Nephron (organoid): ENCODE measurements around the gene ETV4.
A peak's percentile ranks its signal among the peaks of the same experiment; 100 is the strongest.

Experiments
- H3K27ac Mint-ChIP-seq, 3 experiments: 2 replicates each; pipeline ENCODE4 v1.8.0; 2020; ENCODE audit warnings: mixed read lengths in 3 of 3, mild to moderate bottlenecking in 2 of 3, moderate library complexity in 1 of 3
- H3K27me3 Mint-ChIP-seq: 2 replicates; pipeline ENCODE4 v1.8.0; 2021; ENCODE audit warnings: low read depth, mild to moderate bottlenecking, moderate library complexity, mixed read lengths
- H3K36me3 Mint-ChIP-seq: 2 replicates; pipeline ENCODE4 v1.8.0; 2020; ENCODE audit warnings: low read depth, mixed read lengths
- H3K4me1 Mint-ChIP-seq: 2 replicates; pipeline ENCODE4 v1.8.0; 2020; ENCODE audit warnings: mixed read lengths
- H3K4me3 Mint-ChIP-seq, 3 experiments: 2 replicates each; pipeline ENCODE4 v1.8.0; 2020; ENCODE audit warnings: mild to moderate bottlenecking in 3 of 3, mixed read lengths in 3 of 3, moderate library complexity in 2 of 3
- H3K9me3 Mint-ChIP-seq: 2 replicates; pipeline ENCODE4 v1.8.0; 2020; ENCODE audit warnings: mixed read lengths
- CTCF ChIP-seq, 3 experiments: fragments of 200-600 bp; sonication (generic); IDR thresholded peaks; one replicate each; pipeline ENCODE4 v1.5.0; 2021; ENCODE audit warnings: antibody characterized with exemption in 3 of 3; ENCODE audit not compliant: unreplicated experiment in 3 of 3

The ETV4 gene

DNA sequence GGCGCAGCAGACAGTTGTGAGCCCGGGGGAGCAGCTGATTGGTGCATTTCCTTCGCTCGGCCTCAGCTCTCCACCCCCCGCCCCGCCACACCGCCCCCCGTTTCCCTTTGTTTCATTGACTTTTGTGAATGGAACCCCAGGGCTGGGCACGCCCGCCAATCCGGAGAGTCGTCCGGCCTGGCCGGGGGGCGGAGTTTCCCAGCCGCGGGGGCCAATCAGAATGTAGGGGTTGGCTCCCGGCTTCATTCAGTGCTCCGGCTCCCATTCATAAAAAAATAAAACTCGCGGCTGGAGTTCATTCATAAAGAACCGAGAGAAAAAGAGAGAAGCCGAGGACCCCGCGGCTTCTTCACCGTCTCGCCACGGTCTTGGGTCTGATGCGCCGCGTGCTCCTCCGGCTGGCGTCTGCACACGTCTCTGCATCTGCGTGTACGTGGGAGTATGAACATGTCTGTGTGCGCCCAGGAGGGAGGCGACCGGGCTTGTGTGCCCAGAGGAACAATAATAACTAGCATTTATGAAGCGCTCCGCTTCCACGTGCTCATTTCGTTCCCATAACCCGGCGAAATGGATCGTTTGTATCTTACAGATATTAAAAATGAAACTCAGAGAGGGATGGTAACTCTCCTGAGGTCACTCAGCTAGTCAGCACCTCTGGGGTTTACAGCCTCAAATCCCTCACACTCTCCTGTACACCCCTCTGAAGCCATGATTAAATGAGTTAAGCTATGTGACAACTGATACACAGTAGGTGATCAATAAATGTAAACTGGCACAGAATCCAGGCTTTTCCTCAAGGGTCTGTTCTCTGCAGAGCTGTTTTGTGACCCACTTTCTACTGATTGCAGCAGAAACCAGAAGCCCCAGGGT lies at the start of gene ETV4:
ETV4 (minus strand) TSS at position 22 of the 870 bp plus-strand sequence. CDS start 723 bp downstream, outside the sequence.
- peak within 1 kb of the TSS in 1 of 3 experiments; percentile 14 for H3K27ac Mint-ChIP-seq
- no peak for TF ChIP-seq CTCF (IDR thresholded peaks at IDR 0.05; ENCODE audit: unreplicated experiment in 3 of 3)
- peaks cover 35% of the 10 kb centered on the region for H3K4me1 Mint-ChIP-seq
- H3K36me3 Mint-ChIP-seq, result no peaks in the 10 kb centered on the region
- peak within 1 kb of the TSS; percentile 79 to 81 (median 80) for H3K4me3 Mint-ChIP-seq
- no peaks in the 10 kb centered on the region for H3K9me3 Mint-ChIP-seq
- peaks cover 96% of the 10 kb centered on the region for H3K27me3 Mint-ChIP-seq

DNA sequence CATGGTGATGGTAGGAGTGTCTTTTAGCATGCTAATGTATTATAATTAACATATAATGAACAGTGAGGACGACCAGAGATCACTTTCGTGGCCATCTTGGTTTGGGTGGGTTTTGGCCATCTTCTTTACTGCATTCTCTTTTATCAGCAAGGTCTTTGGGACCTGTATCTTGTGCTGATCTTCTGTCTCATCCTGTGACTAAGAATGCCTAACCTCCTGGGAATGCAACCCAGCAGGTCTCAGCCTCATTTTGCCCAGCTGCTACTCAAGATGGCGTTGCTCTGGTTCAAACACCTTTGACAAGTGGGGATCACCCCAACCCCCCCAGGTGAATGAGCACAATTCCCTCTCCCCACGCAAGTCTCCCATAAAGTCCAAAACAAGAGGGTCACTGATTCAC lies 49.3 kb upstream of the ETV4 start:
- H3K9me3 Mint-ChIP-seq, result no peaks in the 10 kb centered on the region
- peaks cover 56% of the 10 kb centered on the region for H3K4me1 Mint-ChIP-seq
- no peaks in the 10 kb centered on the region for H3K36me3 Mint-ChIP-seq
- no peak overlapping the region for H3K4me3 Mint-ChIP-seq
- peaks cover 40% of the 10 kb centered on the region for H3K27me3 Mint-ChIP-seq
- peak overlapping the region in 2 of 3 experiments; percentile 26 to 44 for H3K27ac Mint-ChIP-seq
- no peak for TF ChIP-seq CTCF (IDR thresholded peaks at IDR 0.05; ENCODE audit: unreplicated experiment in 3 of 3)

GRCh38 chr17:43591779-43592562 lies 45.8 kb upstream of the ETV4 start:
- H3K9me3 Mint-ChIP-seq, result peaks cover 13% of the 10 kb centered on the region
- H3K27ac Mint-ChIP-seq, result peak overlapping the region; percentile 97 to 99 (median 99)
- H3K4me3 Mint-ChIP-seq, result peak overlapping the region; percentile 14 to 60 (median 44)
- peaks cover 11% of the 10 kb centered on the region for H3K36me3 Mint-ChIP-seq
- H3K27me3 Mint-ChIP-seq, result peaks cover 31% of the 10 kb centered on the region
- TF ChIP-seq CTCF (IDR thresholded peaks at IDR 0.05; ENCODE audit: unreplicated experiment in 3 of 3), result no peak
- H3K4me1 Mint-ChIP-seq, result peaks cover 46% of the 10 kb centered on the region

GRCh38 chr17:43591001-43591400 lies 44.9 kb upstream of the ETV4 start:
- H3K9me3 Mint-ChIP-seq, result peaks cover 13% of the 10 kb centered on the region
- peak overlapping the region; percentile 4 to 24 (median 14) for H3K4me3 Mint-ChIP-seq
- H3K4me1 Mint-ChIP-seq, result peaks cover 46% of the 10 kb centered on the region
- peaks cover 22% of the 10 kb centered on the region for H3K27me3 Mint-ChIP-seq
- H3K36me3 Mint-ChIP-seq, result peaks cover 11% of the 10 kb centered on the region
- H3K27ac Mint-ChIP-seq, result peak overlapping the region; percentile 97 to 99 (median 99)
- no peak for TF ChIP-seq CTCF (IDR thresholded peaks at IDR 0.05; ENCODE audit: unreplicated experiment in 3 of 3)

DNA sequence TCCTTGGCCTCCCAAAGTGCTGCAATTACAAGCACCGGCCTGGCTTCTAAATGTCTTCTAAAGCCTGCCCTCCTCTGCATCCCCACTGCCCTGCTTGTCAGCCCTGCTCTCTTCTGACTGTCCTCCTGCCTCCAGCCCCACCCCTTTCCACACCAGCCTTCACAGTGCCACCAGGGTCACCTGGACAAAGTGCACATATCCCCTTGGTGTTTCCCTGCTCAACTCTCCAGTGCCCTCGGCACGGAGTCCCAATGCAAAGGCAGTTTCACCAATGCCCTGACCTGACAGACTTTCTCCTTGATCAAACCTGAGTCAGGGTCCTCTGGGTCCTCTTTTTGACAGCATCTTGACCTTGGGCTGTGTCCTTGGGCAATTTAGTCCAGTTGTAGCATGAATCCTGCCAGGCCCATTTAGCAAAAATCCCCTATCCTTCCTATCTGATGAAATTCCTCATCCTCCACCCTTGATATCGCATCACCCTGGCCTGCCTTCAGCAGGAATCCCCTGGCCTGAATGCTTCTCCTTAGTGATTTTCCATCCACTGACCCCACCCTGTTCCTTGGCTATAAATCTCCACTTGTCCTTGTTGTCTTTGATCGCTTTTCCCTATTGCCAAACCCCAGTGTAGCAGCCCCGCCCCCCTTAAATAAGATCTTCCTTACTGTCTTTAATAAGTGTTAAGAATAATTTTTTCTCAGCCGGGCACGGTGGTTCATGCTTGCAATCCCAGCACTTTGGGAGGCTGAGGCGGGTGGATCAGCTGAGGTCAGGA lies 42.7 kb upstream of the ETV4 start:
- peak overlapping the region in 2 of 3 experiments; percentile 51 to 53 for H3K27ac Mint-ChIP-seq
- no peak for TF ChIP-seq CTCF (IDR thresholded peaks at IDR 0.05; ENCODE audit: unreplicated experiment in 3 of 3)
- peaks cover 11% of the 10 kb centered on the region for H3K36me3 Mint-ChIP-seq
- peaks cover 28% of the 10 kb centered on the region for H3K27me3 Mint-ChIP-seq
- H3K9me3 Mint-ChIP-seq, result peaks cover 13% of the 10 kb centered on the region
- no peak overlapping the region for H3K4me3 Mint-ChIP-seq
- peaks cover 50% of the 10 kb centered on the region for H3K4me1 Mint-ChIP-seq
